GM19193 (cell line): Measurements from ENCODE around the gene PCDHA1.

Source experiments
- POLR2A ChIP-seq: IDR thresholded peaks from 4 replicates; pipeline ENCODE4 v1.6.1; 2011; ENCODE audit not compliant: insufficient read depth, insufficient read length; ENCODE audit errors: extremely low read depth

Gene PCDHA1

GRCh38 chr5:140967226-140967893 lies 181.4 kb downstream of the PCDHA1 start:
- TF ChIP-seq POLR2A, result no peak

- no peak for TF ChIP-seq POLR2A
These were observed 183.9 kb downstream of the PCDHA1 start for GRCh38 chr5:140969880-140970279.

- TF ChIP-seq POLR2A, result no peak
These were observed 187.6 kb downstream of the PCDHA1 start for GRCh38 chr5:140973550-140973949.

- no peak for TF ChIP-seq POLR2A
These were observed 191.1 kb downstream of the PCDHA1 start for GRCh38 chr5:140977003-140977402.

- TF ChIP-seq POLR2A, result no peak
These were observed 192.3 kb downstream of the PCDHA1 start for GRCh38 chr5:140978260-140978659.

- TF ChIP-seq POLR2A, result no peak
These were observed 193.0 kb downstream of the PCDHA1 start for GRCh38 chr5:140978983-140979382.

- no peak for TF ChIP-seq POLR2A
These were observed 196.3 kb downstream of the PCDHA1 start for GRCh38 chr5:140982083-140982716.

GRCh38 chr5:140986117-140986521 lies 200.2 kb downstream of the PCDHA1 start:
- no peak for TF ChIP-seq POLR2A

GRCh38 chr5:140988100-140988499 lies 202.2 kb downstream of the PCDHA1 start:
- TF ChIP-seq POLR2A, result no peak

- no peak for TF ChIP-seq POLR2A
These were observed 202.7 kb downstream of the PCDHA1 start for GRCh38 chr5:140988608-140989007.

GRCh38 chr5:140989254-140990020 lies 203.5 kb downstream of the PCDHA1 start:
- no peak for TF ChIP-seq POLR2A

GRCh38 chr5:140992828-140993227 lies 206.9 kb downstream of the PCDHA1 start:
- no peak for TF ChIP-seq POLR2A

GRCh38 chr5:140996060-140996459 lies 210.1 kb downstream of the PCDHA1 start:
- no peak for TF ChIP-seq POLR2A

- no peak for TF ChIP-seq POLR2A
These were observed 213.0 kb downstream of the PCDHA1 start for GRCh38 chr5:140998921-140999410.

- TF ChIP-seq POLR2A, result no peak
These were observed 215.5 kb downstream of the PCDHA1 start for GRCh38 chr5:141001446-141001843.
